NCI-H2107 (cell line): ENCODE results near the gene PTGDS.

Experiments
- DNase-seq: peaks from one replicate; lab custom pipeline; 2025; lab: John Stamatoyannopoulos, UW

The PTGDS gene

GRCh38 chr9:136977223-136977622 is at the start of gene PTGDS:
Gene PTGDS, plus strand, starts transcription at chr9:136977504. Its CDS starts 75 bp downstream, at chr9:136977579.
- DNase-seq, result no peak

GRCh38 chr9:136928591-136928990 is 48.7 kb upstream of the PTGDS start:
- DNase-seq, result no peak

- no peak for DNase-seq
Observed at GRCh38 chr9:136930014-136930413, 47.3 kb upstream of the PTGDS start.

- DNase-seq, result no peak
Observed at GRCh38 chr9:136931611-136932130, 45.6 kb upstream of the PTGDS start.

- DNase-seq, result no peak
Observed at GRCh38 chr9:136934277-136934676, 43.0 kb upstream of the PTGDS start.

GRCh38 chr9:136935651-136936050 is 41.7 kb upstream of the PTGDS start:
- DNase-seq, result no peak

- no peak for DNase-seq
Observed at GRCh38 chr9:136936645-136937170, 40.6 kb upstream of the PTGDS start.

GRCh38 chr9:136937186-136938001 is 39.9 kb upstream of the PTGDS start:
- DNase-seq, result no peak

- no peak for DNase-seq
Observed at GRCh38 chr9:136939431-136939995, 37.8 kb upstream of the PTGDS start.

GRCh38 chr9:136939996-136940525 is 37.2 kb upstream of the PTGDS start:
- DNase-seq, result no peak

- DNase-seq, result no peak
Observed at GRCh38 chr9:136940526-136941230, 36.6 kb upstream of the PTGDS start.

- DNase-seq, result no peak
Observed at GRCh38 chr9:136941231-136942111, 35.8 kb upstream of the PTGDS start.

- no peak for DNase-seq
Observed at GRCh38 chr9:136942112-136942880, 35.0 kb upstream of the PTGDS start.

GRCh38 chr9:136942881-136943230 is 34.4 kb upstream of the PTGDS start:
- DNase-seq, result no peak

GRCh38 chr9:136943291-136944211 is 33.8 kb upstream of the PTGDS start:
- DNase-seq, result no peak

GRCh38 chr9:136944212-136944518 is 33.1 kb upstream of the PTGDS start:
- DNase-seq, result no peak

GRCh38 chr9:136944519-136945332 is 32.6 kb upstream of the PTGDS start, which contains the start of the genes C8G and FBXW5:
Gene C8G, plus strand, starts transcription at chr9:136945243. Its CDS starts 78 bp downstream, at chr9:136945321.
Gene FBXW5, minus strand, starts transcription at chr9:136944738. Its CDS starts 655 bp downstream, at chr9:136944083.
- peak; percentile 91 for DNase-seq
